ENCODE results near the gene GRAMD4. TPM values are rescaled to one million over a fixed set of nuclear protein-coding genes. Genes with fewer than 3 reads are reported as not detected.

GRAMD4 gene
- total RNA-seq, 1 experiment from 2014 or later: 38.2 TPM

- H3K4me2 ChIP-seq: no peak overlapping the region
- H3K9me2 ChIP-seq (ENCODE audit: insufficient read depth): no peaks in the 10 kb centered on the region
- CTCF ChIA-PET: no interaction called here
- no peaks in the 10 kb centered on the region for H3K27me3 ChIP-seq (ENCODE audit: insufficient read depth, low read depth)
- no TSS peak for BruUV-seq (replicated peaks)
- H3K79me2 ChIP-seq (ENCODE audit: low read depth): no peaks in the 10 kb centered on the region
- H3K9me3 ChIP-seq (ENCODE audit: insufficient read depth, low read depth): no peaks in the 10 kb centered on the region
- H2AFZ ChIP-seq: no peak overlapping the region
- H3K4me1 ChIP-seq (replicated peaks; ENCODE audit: insufficient read depth): no peaks in the 10 kb centered on the region
- H4K20me1 ChIP-seq (ENCODE audit: insufficient read depth): no peaks in the 10 kb centered on the region
- POLR2A ChIA-PET (ENCODE audit: unreplicated experiment): no interaction called here
- no peaks in the 10 kb centered on the region for H3F3A ChIP-seq (ENCODE audit: insufficient read depth, low read depth)
- no peak for DNase-seq
- TF ChIP-seq EZH2 (IDR thresholded peaks at IDR 0.05; ENCODE audit: low read depth) (no peak), CTCF (conservative IDR thresholded peaks at IDR 0.05) (no peak)
- intact Hi-C loops (cut with micrococcal nuclease; ENCODE audit: unreplicated experiment): no loop called here
- no peaks in the 10 kb centered on the region for H3K36me3 ChIP-seq (ENCODE audit: low read depth)
- no peak overlapping the region for H3K27ac ChIP-seq
- no peak overlapping the region for H3K4me3 ChIP-seq
Observed at GRCh38 chr22:46703996-46704370, 83.8 kb downstream of the GRAMD4 start.

- Histone ChIP-seq H3K27me3 (ENCODE audit: insufficient read depth, low read depth) (no peaks in the 10 kb centered on the region), H3K9me2 (ENCODE audit: insufficient read depth) (no peaks in the 10 kb centered on the region), H3K4me3 (no peak overlapping the region), H3K9me3 (ENCODE audit: insufficient read depth, low read depth) (no peaks in the 10 kb centered on the region), H2AFZ (no peak overlapping the region), H3K27ac (no peak overlapping the region), H4K20me1 (ENCODE audit: insufficient read depth) (no peaks in the 10 kb centered on the region), H3K79me2 (ENCODE audit: low read depth) (no peaks in the 10 kb centered on the region), H3K4me1 (replicated peaks; ENCODE audit: insufficient read depth) (no peaks in the 10 kb centered on the region), H3K36me3 (ENCODE audit: low read depth) (no peaks in the 10 kb centered on the region), H3K4me2 (no peak overlapping the region), H3F3A (ENCODE audit: insufficient read depth, low read depth) (no peaks in the 10 kb centered on the region)
- intact Hi-C loops (cut with micrococcal nuclease; ENCODE audit: unreplicated experiment): no loop called here
- CTCF ChIA-PET: no interaction called here
- TF ChIP-seq EZH2 (IDR thresholded peaks at IDR 0.05; ENCODE audit: low read depth): no peak
- BruUV-seq (replicated peaks): no TSS peak
- POLR2A ChIA-PET (ENCODE audit: unreplicated experiment): no interaction called here
- no peak for DNase-seq
Observed at GRCh38 chr22:46706060-46706459, 85.9 kb downstream of the GRAMD4 start.

- Histone ChIP-seq H3K4me1 (replicated peaks; ENCODE audit: insufficient read depth) (no peaks in the 10 kb centered on the region), H3K27me3 (ENCODE audit: insufficient read depth, low read depth) (no peaks in the 10 kb centered on the region), H4K20me1 (ENCODE audit: insufficient read depth) (no peaks in the 10 kb centered on the region), H3K4me3 (no peak overlapping the region), H3K36me3 (ENCODE audit: low read depth) (no peaks in the 10 kb centered on the region), H3F3A (ENCODE audit: insufficient read depth, low read depth) (no peaks in the 10 kb centered on the region), H2AFZ (no peak overlapping the region), H3K9me2 (ENCODE audit: insufficient read depth) (no peaks in the 10 kb centered on the region), H3K79me2 (ENCODE audit: low read depth) (no peaks in the 10 kb centered on the region), H3K27ac (no peak overlapping the region), H3K4me2 (no peak overlapping the region), H3K9me3 (ENCODE audit: insufficient read depth, low read depth) (no peaks in the 10 kb centered on the region)
- intact Hi-C loops (cut with micrococcal nuclease; ENCODE audit: unreplicated experiment): no loop called here
- TF ChIP-seq EZH2 (IDR thresholded peaks at IDR 0.05; ENCODE audit: low read depth) (no peak), CTCF (conservative IDR thresholded peaks at IDR 0.05) (no peak)
- CTCF ChIA-PET: no interaction called here
- POLR2A ChIA-PET (ENCODE audit: unreplicated experiment): interaction anchor here (0.6 kb wide), 1 partner anchor 82 kb away, joined by 6 read pairs; no protein-coding TSS in a partner anchor
- no TSS peak for BruUV-seq (replicated peaks)
- DNase-seq: no peak
Observed at GRCh38 chr22:46707305-46707704, 87.1 kb downstream of the GRAMD4 start.

- Histone ChIP-seq H4K20me1 (ENCODE audit: insufficient read depth) (no peaks in the 10 kb centered on the region), H3K9me2 (ENCODE audit: insufficient read depth) (no peaks in the 10 kb centered on the region), H3F3A (ENCODE audit: insufficient read depth, low read depth) (no peaks in the 10 kb centered on the region), H3K4me1 (replicated peaks; ENCODE audit: insufficient read depth) (no peaks in the 10 kb centered on the region), H3K79me2 (ENCODE audit: low read depth) (no peaks in the 10 kb centered on the region), H3K9me3 (ENCODE audit: insufficient read depth, low read depth) (no peaks in the 10 kb centered on the region), H3K27me3 (ENCODE audit: insufficient read depth, low read depth) (no peaks in the 10 kb centered on the region), H3K4me3 (no peak overlapping the region), H3K4me2 (no peak overlapping the region), H3K27ac (no peak overlapping the region), H2AFZ (no peak overlapping the region), H3K36me3 (ENCODE audit: low read depth) (no peaks in the 10 kb centered on the region)
- no peak for TF ChIP-seq EZH2 (IDR thresholded peaks at IDR 0.05; ENCODE audit: low read depth)
- no peak for TF ChIP-seq CTCF (conservative IDR thresholded peaks at IDR 0.05)
- ChIA-PET CTCF (no interaction called here), POLR2A (ENCODE audit: unreplicated experiment) (no interaction called here)
- no TSS peak for BruUV-seq (replicated peaks)
- intact Hi-C loops (cut with micrococcal nuclease; ENCODE audit: unreplicated experiment): no loop called here
- no peak for DNase-seq
Observed at GRCh38 chr22:46707827-46708570, 87.8 kb downstream of the GRAMD4 start.
